ENCODE data around the gene SUSD4. TPM values are rescaled to one million over a fixed set of nuclear protein-coding genes. Genes with fewer than 3 reads are reported as not detected.

SUSD4 gene
- total RNA-seq, 1 donor from 2014 or later: not detected

- H3K4me1 ChIP-seq: no peaks in the 10 kb centered on the region
- H3K27me3 ChIP-seq: no peaks in the 10 kb centered on the region
- H3K36me3 ChIP-seq: no peaks in the 10 kb centered on the region
- no peak for DNase-seq (ENCODE audit: low spot score in 2 of 2)
- TF ChIP-seq CTCF (IDR thresholded peaks at IDR 0.05): no peak
- H3K4me3 ChIP-seq: no peak overlapping the region
- H3K27ac ChIP-seq: no peak overlapping the region
- intact Hi-C loops (cut with DNase I): no loop called here
- H3K9me3 ChIP-seq: no peaks in the 10 kb centered on the region
Observed at GRCh38 chr1:223188618-223189356, 175.2 kb downstream of the SUSD4 start.

GRCh38 chr1:223186800-223187199 is 177.2 kb downstream of the SUSD4 start:
- no peaks in the 10 kb centered on the region for H3K27me3 ChIP-seq
- H3K4me3 ChIP-seq: no peak overlapping the region
- H3K36me3 ChIP-seq: no peaks in the 10 kb centered on the region
- TF ChIP-seq CTCF (IDR thresholded peaks at IDR 0.05): no peak
- H3K27ac ChIP-seq: no peak overlapping the region
- DNase-seq (ENCODE audit: low spot score in 2 of 2): no peak
- intact Hi-C loops (cut with DNase I): no loop called here
- no peaks in the 10 kb centered on the region for H3K4me1 ChIP-seq
- H3K9me3 ChIP-seq: no peaks in the 10 kb centered on the region

- Histone ChIP-seq H3K36me3 (no peaks in the 10 kb centered on the region), H3K4me3 (no peak overlapping the region), H3K27me3 (no peaks in the 10 kb centered on the region), H3K4me1 (no peaks in the 10 kb centered on the region), H3K9me3 (no peaks in the 10 kb centered on the region), H3K27ac (no peak overlapping the region)
- intact Hi-C loops (cut with DNase I): no loop called here
- TF ChIP-seq CTCF (IDR thresholded peaks at IDR 0.05): no peak
- DNase-seq (ENCODE audit: low spot score in 2 of 2): no peak
Observed at GRCh38 chr1:223183268-223183862, 180.6 kb downstream of the SUSD4 start.

GRCh38 chr1:223180731-223181321 is 183.2 kb downstream of the SUSD4 start:
- Histone ChIP-seq H3K36me3 (no peaks in the 10 kb centered on the region), H3K4me1 (no peaks in the 10 kb centered on the region), H3K27me3 (no peaks in the 10 kb centered on the region), H3K4me3 (no peak overlapping the region), H3K9me3 (no peaks in the 10 kb centered on the region), H3K27ac (no peak overlapping the region)
- TF ChIP-seq CTCF (IDR thresholded peaks at IDR 0.05): no peak
- intact Hi-C loops (cut with DNase I): no loop called here
- DNase-seq (ENCODE audit: low spot score in 2 of 2): no peak

- Histone ChIP-seq H3K36me3 (no peaks in the 10 kb centered on the region), H3K4me1 (no peaks in the 10 kb centered on the region), H3K9me3 (no peaks in the 10 kb centered on the region), H3K27me3 (no peaks in the 10 kb centered on the region), H3K4me3 (no peak overlapping the region), H3K27ac (no peak overlapping the region)
- intact Hi-C loops (cut with DNase I): no loop called here
- DNase-seq (ENCODE audit: low spot score in 2 of 2): no peak
- no peak for TF ChIP-seq CTCF (IDR thresholded peaks at IDR 0.05)
Observed at GRCh38 chr1:223179786-223180185, 184.2 kb downstream of the SUSD4 start.

All from ascending aorta (tissue), 2 donors.